IPS-NIHi7 (cell line): ENCODE measurements around the gene MDN1.
A peak's percentile ranks its signal among the peaks of the same experiment; 100 is the strongest.
"Not testable (repeated sequence)": the region's sequence is repeated elsewhere in the genome, so short reads cannot be mapped to it uniquely, and the experiment has no call there.

Experiments used
- DNase-seq: peaks from one replicate; pipeline ENCODE4 v3.0.0; 2012; ENCODE audit warnings: mixed read lengths; ENCODE audit errors: extremely low spot score

Gene MDN1, protein sequence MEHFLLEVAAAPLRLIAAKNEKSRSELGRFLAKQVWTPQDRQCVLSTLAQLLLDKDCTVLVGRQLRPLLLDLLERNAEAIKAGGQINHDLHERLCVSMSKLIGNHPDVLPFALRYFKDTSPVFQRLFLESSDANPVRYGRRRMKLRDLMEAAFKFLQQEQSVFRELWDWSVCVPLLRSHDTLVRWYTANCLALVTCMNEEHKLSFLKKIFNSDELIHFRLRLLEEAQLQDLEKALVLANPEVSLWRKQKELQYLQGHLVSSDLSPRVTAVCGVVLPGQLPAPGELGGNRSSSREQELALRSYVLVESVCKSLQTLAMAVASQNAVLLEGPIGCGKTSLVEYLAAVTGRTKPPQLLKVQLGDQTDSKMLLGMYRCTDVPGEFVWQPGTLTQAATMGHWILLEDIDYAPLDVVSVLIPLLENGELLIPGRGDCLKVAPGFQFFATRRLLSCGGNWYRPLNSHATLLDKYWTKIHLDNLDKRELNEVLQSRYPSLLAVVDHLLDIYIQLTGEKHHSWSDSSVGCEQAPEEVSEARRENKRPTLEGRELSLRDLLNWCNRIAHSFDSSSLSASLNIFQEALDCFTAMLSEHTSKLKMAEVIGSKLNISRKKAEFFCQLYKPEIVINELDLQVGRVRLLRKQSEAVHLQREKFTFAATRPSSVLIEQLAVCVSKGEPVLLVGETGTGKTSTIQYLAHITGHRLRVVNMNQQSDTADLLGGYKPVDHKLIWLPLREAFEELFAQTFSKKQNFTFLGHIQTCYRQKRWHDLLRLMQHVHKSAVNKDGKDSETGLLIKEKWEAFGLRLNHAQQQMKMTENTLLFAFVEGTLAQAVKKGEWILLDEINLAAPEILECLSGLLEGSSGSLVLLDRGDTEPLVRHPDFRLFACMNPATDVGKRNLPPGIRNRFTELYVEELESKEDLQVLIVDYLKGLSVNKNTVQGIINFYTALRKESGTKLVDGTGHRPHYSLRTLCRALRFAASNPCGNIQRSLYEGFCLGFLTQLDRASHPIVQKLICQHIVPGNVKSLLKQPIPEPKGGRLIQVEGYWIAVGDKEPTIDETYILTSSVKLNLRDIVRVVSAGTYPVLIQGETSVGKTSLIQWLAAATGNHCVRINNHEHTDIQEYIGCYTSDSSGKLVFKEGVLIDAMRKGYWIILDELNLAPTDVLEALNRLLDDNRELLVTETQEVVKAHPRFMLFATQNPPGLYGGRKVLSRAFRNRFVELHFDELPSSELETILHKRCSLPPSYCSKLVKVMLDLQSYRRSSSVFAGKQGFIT (N-terminal part only)

DNA sequence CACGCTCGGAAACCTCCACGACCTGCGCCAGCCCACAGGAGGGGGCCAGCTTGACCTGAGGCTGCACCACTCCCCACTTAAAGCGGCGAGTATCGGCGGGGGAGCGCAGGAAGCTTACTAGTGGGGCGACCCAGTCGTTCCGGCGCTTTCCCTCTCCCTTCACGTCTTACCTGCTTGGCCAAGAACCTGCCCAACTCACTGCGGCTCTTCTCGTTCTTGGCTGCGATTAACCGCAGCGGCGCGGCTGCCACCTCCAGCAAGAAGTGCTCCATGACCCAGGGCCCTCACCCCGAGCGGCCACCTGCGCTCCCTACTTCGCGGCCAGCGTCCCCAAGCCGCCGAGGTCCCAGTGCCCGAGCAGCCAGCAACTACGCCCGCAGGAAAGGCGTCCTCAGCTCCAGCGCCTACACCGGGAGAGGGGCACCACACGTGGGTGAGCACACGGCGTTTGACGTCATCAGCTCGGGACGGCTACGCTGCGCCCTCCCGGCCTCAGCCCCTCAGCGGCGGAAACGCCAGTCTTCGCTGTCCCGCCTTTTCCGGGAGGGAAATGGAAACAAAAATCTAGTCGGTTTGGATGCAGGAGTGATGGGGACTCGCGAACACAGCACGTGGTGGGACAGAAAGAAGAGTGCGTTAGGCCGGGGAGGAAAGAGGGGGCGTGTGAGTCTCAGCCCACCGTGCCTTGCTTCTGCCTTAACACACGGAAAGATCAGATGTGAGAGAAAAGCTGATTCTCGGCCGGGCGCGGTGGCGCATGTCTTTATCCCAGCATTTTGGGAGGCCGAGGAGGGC lies at the start of gene MDN1:
TSS of gene MDN1 (minus strand) at position 459 of the 795 bp plus-strand sequence. CDS start at position 272, 187 bp downstream.
- peak; percentile 90 for DNase-seq

DNA sequence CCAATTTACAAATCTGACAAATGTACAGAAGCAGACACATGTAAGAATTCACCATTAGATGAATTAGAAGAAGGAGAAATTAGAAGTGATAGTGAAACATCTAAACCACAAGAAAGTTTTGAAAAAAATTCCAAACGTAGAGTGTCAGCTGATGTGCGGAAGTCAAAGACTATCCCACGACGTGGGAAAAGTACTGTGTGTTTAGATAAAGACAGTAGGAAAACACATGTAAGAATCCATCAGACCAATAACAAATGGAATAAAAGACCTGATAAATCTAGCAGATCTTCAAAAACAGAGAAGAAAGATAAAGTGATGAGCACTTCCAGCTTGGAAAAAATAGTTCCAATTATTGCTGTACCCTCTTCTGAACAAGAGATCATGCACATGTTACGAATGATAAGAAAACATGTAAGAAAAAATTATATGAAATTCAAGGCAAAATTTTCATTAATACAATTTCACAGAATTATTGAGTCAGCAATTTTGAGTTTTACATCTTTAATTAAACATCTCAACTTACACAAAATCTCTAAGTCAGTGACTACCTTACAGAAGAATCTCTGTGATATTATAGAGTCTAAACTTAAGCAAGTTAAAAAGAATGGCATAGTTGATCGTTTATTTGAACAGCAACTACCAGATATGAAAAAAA lies 46.6 kb upstream of the MDN1 start:
- no peak for DNase-seq

DNA sequence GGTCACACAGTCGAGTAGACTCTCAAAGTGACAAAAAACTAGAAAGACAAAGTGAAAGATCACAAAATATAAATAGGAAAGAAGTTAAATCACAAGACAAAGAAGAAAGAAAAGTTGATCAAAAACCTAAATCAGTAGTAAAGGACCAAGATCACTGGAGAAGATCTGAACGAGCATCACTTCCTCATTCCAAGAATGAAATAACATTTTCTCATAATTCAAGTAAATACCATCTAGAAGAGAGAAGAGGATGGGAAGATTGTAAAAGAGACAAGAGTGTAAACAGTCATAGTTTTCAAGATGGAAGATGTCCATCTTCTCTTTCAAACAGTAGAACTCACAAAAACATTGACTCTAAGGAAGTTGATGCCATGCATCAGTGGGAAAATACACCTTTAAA lies 43.1 kb upstream of the MDN1 start:
- DNase-seq, result no peak

DNA sequence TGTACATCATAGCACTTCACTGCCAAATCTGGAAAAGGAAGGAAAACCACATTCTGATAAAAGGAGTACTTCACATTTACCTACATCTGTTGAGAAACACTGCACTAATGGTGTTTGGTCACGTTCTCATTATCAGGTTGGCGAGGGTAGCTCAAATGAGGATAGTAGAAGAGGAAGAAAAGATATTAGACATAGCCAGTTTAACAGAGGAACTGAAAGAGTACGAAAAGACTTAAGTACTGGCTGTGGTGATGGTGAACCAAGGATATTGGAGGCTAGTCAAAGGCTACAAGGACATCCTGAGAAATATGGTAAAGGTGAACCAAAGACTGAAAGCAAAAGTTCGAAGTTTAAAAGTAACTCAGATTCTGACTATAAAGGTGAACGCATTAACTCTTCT lies 42.7 kb upstream of the MDN1 start:
- no peak for DNase-seq

DNA sequence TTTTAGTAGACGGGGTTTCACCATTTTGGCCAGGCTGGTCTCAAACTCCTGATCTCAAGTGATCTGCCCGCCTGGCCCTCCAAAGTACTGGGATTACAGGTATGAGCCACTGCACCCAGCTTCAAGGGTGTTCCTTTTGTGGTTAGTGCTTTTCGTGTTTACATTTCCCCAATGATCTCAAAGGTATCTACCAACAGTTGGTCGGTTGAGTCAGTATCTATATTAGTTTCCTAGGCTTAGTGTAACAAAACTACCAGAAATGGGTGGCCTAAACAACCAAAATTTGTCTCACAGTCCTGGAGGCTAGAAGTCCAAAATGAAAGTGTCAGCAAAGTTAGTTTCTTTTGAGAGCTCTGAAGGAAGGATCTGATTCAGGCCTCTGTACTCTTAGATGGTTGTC lies 40.1 kb upstream of the MDN1 start:
- DNase-seq, result no peak

DNA sequence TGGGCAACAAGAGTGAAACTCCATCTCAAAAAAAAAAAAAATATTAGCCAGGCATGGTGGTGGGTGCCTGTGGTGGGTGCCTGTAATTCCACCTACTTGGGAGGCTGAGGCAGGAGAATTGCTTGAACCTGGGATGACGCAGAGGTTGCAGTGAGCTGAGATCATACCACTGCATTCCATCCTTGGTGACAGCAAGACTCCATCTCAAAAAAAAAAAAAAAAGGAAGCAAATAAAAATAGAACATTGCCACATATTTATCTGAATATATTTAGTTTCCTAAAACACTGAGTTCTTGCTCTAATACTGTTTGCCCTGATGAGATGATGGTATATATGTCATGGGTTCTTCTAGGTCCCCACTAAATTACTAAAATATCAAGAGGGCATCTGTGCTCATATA lies 38.4 kb upstream of the MDN1 start:
- DNase-seq, result no peak

DNA sequence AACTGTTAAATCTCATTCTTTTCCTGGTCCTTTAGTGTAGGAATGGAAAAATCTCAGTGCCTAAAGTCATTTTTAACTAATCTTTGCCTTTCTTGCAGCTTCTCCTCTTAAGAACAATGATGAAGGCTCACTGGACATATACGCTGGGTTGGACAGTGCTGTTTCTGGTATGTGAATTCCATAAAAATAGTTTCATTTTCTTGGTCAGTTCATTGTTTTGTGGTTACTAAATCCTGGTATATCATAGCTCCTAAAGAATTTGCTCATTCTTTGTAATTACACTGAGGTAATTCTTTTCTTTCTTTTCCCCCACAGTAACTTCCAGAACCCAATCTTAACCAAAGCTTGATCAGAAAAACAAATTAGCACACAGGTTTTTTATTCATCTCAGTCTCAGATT lies 33.5 kb upstream of the MDN1 start:
- DNase-seq, result no peak

DNA sequence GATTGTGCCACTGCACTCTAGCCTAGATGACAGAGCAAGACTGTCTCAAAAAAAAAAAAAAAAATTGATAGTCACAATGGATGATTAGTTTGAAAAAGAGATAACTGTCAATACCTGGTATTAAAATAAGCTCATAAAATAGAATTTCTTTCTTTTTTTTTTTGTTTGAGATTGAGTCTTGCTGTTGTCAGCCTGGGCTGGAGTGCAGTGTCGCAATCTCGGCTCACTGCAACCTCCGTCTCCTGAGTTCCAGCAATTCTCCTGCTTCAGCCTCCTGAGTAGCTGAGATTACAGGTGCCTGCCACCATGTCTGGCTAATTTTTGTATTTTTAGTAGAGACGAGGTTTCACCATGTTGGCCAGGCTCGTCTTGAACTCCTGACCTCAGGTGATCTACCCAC lies 27.9 kb upstream of the MDN1 start:
- DNase-seq, result not testable (repeated sequence)

DNA sequence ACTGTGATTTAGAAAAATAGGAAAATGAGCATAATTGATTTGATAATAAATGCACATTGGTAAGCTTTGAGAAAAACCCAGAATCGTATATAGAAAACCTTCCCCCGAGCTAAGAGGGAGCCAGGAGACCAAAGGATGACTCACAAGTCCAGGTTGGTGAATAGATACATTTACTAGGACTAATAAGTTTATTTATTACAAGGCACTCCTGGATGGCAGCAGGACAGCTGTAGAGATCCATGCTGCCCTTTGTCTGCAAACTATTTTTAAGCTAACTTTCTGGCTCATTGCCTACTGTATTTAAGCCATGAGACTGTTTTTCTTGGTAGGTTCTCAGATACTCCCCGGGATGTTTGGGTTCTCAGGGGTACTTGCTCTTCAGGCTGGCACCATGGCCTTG lies 23.5 kb upstream of the MDN1 start:
- no peak for DNase-seq

DNA sequence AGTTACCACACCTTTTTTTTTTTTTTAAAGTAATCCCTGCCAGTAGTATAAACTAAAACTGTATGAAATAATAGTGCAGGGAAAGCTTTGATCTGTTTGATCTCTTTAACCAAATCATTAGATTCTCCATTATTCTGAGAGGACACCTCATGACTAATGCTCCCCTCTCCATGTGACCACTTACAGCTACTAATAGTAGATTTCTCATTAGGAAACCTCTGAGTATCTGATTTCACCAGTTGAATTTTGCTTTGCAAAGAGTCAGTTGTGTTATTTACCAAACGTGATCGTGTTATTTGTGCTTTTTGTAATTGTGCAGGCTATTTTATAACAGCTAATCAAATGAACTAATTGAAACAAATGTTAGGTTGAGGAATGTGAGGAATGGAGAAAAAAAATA lies 22.6 kb upstream of the MDN1 start:
- DNase-seq, result no peak

DNA sequence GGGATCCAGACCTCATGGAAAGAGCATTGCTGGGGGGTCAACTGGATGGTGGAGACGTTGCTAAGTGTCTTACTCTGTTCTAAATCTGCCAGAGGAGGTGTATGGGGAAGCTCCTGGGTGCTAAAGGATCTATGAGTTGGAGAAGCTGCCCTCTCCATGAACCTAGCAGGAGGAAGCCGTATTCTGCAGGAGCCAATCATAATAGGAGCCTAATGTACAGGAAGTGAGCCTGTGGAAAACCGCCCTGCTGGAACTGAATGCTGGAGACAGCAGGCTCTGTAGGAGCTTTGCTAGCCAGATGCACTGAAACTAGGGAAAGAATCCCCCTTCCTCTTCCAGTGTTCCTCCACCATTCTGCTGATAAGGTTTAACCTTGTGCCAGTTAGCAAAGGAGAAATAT lies 20.9 kb upstream of the MDN1 start:
- DNase-seq, result no peak

DNA sequence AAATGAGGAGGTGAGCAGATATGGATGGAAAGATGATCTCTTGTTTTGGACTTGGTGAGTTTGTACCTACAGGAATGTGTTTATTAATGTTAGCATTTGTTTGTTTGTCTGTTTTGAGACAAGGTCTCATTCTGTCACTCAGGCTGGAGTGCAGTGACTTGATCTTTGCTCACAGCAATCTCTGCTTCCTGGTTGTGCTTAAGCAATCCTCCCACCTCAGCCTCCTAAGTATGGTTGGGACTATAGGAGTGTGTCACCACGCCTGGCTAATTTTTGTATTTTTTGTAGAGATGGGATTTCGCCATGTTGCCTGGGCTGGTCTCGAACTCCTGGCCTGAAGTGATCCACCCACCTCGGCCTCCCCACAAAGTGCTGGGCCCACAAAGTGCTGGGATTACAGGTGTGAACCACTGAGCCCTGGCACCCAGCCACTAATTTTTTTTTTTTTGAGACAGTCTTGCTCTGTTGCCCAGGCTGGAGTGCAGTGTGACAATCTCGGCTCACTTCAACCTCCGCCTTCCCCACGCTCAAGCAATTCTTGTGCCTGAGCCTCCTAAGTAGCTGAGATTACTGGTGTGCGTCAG lies 17.1 kb upstream of the MDN1 start:
- no peak for DNase-seq

DNA sequence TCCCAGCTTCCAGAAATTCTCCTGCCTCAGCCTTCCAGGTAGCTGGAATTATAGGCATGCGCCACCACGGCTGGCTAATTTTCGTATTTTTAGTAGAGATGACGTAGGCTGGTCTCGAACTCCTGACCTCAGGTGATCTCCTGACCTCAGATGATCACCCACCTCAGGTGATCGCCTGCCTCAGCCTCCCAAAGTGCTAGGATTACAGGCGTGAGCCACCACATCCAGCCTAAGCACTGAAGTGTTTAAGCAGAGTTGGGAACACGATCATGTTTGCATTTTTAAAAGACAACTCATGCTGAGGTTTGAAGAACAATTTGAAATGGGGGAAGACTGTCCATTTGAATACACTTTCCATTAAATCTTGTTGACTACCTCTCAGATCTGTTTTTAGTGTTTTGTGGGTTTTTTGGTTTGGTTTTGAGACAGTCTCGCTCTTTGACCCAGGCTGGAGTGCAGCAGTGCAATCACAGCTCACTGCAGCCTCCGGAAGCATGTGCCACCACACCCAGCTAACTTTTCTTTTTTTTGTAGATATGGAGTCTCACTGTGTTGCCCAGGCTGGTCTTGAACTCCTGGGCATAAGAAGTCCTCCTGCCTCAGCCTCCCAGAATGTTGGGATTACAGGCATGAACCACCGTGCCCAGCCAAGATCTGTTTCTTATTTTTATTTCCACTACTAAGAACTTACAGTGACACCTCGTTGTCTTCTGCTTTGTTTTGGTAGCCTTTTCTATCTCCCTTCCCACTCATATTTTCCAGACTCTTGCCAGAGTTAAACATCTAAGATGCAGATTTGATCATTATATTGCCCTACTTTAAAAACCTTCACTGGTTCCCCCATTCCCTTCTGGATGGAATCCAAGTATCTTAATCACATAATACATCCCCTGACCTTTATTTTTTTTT lies 15.5 kb upstream of the MDN1 start:
- no peak for DNase-seq

DNA sequence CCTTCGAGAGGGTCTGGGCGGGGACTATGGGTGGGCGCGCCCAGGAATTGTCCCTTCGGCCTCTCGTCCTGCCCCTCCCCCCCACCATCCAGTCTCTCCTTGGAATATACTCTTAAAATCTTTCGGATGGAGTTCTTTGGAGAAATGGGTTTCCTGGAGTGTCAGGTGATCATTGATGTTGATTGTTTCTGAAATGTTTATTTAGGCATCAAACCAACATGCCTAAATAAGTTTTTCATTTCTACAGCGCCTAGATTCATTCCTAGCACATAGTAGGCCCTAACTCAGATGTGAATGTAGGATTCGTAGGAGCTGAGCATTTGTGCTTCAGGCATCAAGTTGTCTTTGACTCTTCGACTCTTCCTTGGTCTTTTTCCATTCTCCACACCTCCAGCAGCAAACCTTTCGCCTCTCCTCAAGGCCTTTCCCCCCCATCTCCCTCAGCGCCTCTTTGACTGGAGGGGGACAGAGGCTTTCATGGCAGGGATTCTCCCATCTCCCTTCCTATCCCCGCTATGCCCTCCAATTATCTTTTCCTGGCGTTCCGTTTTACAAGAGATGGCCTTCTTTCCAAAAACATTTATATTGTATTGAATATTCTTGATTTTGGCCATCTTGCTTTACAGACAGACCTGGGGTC lies 10.7 kb upstream of the MDN1 start:
- peak; percentile 20 for DNase-seq

DNA sequence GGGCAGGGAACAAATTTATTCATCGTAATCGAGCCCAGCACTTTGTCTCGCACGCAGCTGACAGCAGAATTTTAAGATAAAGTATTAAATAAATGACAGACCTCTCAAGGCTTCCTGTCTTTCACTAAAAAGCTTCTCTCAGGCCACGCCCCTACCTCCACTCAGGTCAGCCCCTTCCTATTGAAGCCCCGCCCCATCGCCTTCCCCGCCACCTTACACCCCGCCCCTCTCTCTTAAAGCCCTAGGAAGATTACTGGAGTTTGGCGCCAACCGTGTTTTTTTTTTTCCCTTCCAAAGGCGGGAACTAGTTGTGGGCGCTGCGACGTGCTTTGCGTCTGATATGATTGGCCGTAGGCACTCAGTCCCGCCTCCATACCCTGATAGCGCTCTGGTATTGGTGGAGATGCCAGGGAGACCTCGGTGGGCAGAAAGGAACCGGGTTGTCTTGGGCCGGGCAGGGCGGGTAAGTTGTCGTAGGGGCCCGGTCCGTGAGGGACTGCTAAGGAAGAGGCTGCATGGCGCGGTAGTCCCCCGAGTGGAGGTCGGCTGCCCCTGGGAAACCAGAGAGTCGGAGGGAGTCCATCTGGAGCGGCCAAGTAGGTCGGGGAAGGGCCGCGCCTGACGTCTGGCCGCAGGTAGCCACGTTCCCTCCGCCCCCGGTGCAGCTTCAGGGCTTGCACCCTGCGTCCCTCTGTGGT lies 10.0 kb upstream of the MDN1 start, which contains the start of gene CASP8AP2:
TSS of gene CASP8AP2 (plus strand) at position 409 of the 698 bp plus-strand sequence.
- DNase-seq, result peak; percentile 98

DNA sequence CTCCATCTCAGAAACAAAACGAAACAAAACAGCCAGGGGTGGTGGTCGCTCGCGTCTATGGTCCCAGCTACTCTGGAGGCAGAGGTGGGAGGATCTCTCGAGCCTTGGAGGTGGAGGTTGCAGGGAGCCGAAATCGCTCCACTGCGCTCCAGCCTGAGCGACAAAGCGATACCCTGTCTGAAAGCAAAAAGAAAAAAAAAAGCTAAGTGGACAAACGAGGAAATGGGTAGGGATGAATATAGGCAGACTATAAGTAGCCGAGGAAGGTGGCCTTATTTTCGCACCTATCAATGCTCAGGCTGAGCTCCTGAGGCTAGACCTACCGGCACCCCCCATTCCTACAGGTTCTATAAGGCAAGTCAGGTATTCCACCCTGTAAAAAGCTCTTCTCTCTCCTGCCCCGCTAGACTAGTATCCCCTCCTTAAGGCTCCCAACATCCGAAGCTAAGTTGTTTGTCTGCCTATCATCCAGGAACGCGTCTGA lies 9.4 kb upstream of the MDN1 start:
- DNase-seq, result peak; percentile 30

DNA sequence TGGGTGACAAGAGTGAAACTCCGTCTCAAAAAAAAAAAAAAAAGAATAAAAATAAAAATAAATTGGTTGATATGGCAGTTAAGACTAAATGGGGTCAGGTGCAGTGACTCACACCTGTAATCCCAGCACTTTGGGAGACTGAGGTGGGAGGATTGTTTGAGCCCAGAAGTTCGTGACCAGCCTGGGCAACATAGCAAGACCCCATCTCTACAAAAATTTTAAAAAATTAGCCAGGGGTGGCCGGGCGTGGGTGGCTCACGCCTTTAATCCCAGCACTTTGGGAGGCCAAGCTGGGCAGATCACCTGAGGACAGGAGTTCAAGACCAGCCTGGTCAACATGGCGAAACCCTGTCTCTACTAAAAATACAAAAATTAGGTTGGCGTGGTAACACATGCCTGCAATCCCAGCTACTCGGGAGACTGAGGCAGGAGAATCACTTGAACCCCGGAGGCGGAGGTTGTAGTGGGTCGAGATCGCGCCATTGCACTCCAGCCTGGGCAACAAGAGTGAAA lies 8.9 kb upstream of the MDN1 start:
- DNase-seq, result not testable (repeated sequence)
